GM21576 (cell line): ENCODE data around the gene SLC22A23.

Experiments used
- ATAC-seq: cut with Tn5 transposase; IDR thresholded peaks from one replicate; pipeline ENCODE4 v1.9.1; 2021; ENCODE audit warnings: mild to moderate bottlenecking, moderate library complexity; ENCODE audit not compliant: unreplicated experiment

Gene SLC22A23

GRCh38 chr6:3306848-3307247 lies 150.0 kb downstream of the SLC22A23 start:
- ATAC-seq: no peak

- ATAC-seq: no peak
Observed at GRCh38 chr6:3305831-3306230, 151.0 kb downstream of the SLC22A23 start.

GRCh38 chr6:3305216-3305565 lies 151.7 kb downstream of the SLC22A23 start:
- ATAC-seq: no peak

GRCh38 chr6:3304500-3305215 lies 152.2 kb downstream of the SLC22A23 start:
- no peak for ATAC-seq

GRCh38 chr6:3303795-3304411 lies 152.9 kb downstream of the SLC22A23 start:
- no peak for ATAC-seq

- ATAC-seq: no peak
Observed at GRCh38 chr6:3301506-3301905, 155.3 kb downstream of the SLC22A23 start.

- ATAC-seq: no peak
Observed at GRCh38 chr6:3299221-3299620, 157.6 kb downstream of the SLC22A23 start.

- ATAC-seq: no peak
Observed at GRCh38 chr6:3297909-3298308, 158.9 kb downstream of the SLC22A23 start.

- ATAC-seq: no peak
Observed at GRCh38 chr6:3297006-3297405, 159.8 kb downstream of the SLC22A23 start.

- no peak for ATAC-seq
Observed at GRCh38 chr6:3296537-3296936, 160.3 kb downstream of the SLC22A23 start.

GRCh38 chr6:3296078-3296477 lies 160.8 kb downstream of the SLC22A23 start:
- no peak for ATAC-seq

GRCh38 chr6:3294921-3295871 lies 161.7 kb downstream of the SLC22A23 start:
- ATAC-seq: no peak

- ATAC-seq: no peak
Observed at GRCh38 chr6:3294396-3294795, 162.5 kb downstream of the SLC22A23 start.

GRCh38 chr6:3293271-3294155 lies 163.3 kb downstream of the SLC22A23 start:
- no peak for ATAC-seq

GRCh38 chr6:3292431-3293197 lies 164.2 kb downstream of the SLC22A23 start:
- ATAC-seq: no peak

- ATAC-seq: no peak
Observed at GRCh38 chr6:3291987-3292386, 164.9 kb downstream of the SLC22A23 start.

GRCh38 chr6:3291346-3291745 lies 165.5 kb downstream of the SLC22A23 start:
- no peak for ATAC-seq

GRCh38 chr6:3290931-3291211 lies 166.0 kb downstream of the SLC22A23 start:
- no peak for ATAC-seq

- no peak for ATAC-seq
Observed at GRCh38 chr6:3290149-3290930, 166.5 kb downstream of the SLC22A23 start.
